Right lobe of liver (tissue), 4 donors: ENCODE results near the gene PDK2.

Source experiments
- POLR2A ChIP-seq: fragments of 450-650 bp; IDR thresholded peaks from one replicate; pipeline ENCODE4 v1.6.1; 2017; ENCODE audit warnings: antibody characterized with exemption, mild to moderate bottlenecking
- TF ChIP-seq, protein P1 (sequence below), 4 donors: fragments of 200-600 bp in 3 of 4; fragments of 450-650 bp in 1 of 4; IDR thresholded peaks; one replicate each; pipeline versions ENCODE4 v1.5.1 to v1.8.0; 2016 to 2022; ENCODE audit warnings: antibody characterized with exemption in 4 of 4, mild to moderate bottlenecking in 2 of 4
- donor health status: DM: no; HTN: no; CAD: no.
- donor health status: DM: no; HTN: no; CAD: no.
- donor health status: DM: no; HTN: yes; CAD: no.

DNA sequence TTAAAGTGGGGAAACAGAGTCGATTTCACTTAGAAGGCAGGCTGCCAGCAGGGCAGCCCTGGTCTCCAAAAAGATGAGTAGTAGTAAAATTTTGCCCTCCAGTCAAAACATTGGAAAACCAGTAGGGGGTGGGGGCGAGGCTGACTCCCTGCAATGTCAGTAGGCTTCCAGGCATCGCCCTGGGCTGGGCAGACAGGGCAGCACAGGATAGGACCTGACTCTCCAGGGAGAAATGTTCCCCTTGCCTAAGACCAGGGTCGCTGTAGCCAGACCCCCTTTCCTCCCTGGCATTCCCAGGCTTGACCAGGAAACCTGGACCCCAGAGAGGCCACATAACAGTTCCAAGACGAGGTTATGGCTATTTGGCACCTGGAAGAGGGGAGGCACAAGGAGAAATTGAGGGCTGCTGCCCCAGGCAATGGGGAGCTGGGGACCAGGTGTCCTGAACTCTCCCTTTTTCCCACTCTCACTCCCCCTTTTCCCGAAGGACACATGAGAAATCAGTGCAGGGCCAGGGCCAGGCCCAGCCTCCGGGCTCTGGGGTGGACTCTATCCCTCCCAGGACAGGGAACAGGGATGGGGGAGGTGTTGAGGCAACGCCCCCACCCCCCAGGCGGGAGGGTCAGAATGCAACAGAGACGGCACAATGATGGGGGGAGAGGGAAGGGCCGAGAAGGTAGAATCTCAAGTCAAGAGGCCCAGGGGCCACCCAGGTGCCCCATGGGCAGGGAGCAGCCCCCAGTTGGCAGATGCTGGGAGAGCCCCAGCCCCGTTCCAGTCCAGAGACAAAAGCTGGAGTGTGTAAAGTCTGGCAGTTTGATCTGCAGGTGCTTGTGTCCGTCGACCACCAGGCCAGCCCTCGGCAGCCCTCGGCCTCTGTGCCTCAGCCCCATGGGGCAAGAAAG, 39.3 kb downstream of the PDK2 start:
- TF ChIP-seq, protein P1, sequence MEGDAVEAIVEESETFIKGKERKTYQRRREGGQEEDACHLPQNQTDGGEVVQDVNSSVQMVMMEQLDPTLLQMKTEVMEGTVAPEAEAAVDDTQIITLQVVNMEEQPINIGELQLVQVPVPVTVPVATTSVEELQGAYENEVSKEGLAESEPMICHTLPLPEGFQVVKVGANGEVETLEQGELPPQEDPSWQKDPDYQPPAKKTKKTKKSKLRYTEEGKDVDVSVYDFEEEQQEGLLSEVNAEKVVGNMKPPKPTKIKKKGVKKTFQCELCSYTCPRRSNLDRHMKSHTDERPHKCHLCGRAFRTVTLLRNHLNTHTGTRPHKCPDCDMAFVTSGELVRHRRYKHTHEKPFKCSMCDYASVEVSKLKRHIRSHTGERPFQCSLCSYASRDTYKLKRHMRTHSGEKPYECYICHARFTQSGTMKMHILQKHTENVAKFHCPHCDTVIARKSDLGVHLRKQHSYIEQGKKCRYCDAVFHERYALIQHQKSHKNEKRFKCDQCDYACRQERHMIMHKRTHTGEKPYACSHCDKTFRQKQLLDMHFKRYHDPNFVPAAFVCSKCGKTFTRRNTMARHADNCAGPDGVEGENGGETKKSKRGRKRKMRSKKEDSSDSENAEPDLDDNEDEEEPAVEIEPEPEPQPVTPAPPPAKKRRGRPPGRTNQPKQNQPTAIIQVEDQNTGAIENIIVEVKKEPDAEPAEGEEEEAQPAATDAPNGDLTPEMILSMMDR (IDR thresholded peaks at IDR 0.05), result no peak
- TF ChIP-seq POLR2A, result no peak
